ENCODE data around the gene HSPA9.

DNA sequence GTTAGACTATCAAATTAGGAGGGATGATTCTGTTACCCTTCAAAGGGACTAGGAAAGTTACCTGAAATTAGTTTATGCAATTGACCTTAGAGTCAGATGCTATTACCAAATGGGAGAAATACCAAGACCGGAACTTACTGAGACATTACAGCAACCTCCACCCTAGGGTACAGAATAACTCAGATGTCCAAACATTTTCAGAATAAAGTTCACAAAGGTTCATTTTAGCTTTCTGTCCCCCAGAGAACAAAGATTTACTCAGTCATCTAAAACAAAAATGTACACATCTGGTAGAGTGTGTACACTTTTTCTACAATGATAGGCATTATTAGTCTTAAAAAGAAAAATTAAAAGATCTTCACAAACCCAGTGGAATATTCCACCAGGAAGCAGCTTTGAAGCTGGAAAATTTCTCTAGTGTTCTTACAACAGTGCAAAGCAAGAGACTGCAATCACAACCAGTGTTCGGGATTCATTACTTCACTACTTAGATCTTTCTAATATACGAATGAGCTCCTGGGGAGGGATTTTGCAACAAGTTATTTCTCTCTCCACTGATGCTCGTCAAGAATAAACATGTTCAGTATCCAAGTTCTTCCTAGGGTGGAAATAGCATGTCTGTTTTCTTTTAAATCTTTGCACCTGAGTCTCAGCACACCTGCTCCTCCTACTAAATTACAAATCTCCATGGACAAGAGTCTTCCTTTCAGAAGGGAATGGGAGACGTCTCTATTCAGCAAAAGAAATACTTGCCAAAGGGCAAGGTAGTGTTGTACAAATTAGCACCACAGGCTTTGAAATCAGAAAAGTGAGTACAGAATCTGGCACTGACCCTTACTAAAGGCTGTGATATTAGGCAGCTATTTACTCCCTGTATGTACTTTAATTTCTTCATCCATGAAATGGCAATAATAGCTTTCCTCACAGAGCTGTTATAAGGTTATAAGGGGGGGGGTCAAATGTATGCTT lies 40.9 kb downstream of the HSPA9 start:
- TF ChIP-seq CREB1 (IDR thresholded peaks at IDR 0.05) = no peak
- no peak for TF ChIP-seq SIN3A (conservative IDR thresholded peaks at IDR 0.05 in 1 of 2, IDR thresholded peaks at IDR 0.05 in 1 of 2; ENCODE audit: low read depth in 1 of 2, low read length in 2 of 2)
- TF ChIP-seq, protein P1, sequence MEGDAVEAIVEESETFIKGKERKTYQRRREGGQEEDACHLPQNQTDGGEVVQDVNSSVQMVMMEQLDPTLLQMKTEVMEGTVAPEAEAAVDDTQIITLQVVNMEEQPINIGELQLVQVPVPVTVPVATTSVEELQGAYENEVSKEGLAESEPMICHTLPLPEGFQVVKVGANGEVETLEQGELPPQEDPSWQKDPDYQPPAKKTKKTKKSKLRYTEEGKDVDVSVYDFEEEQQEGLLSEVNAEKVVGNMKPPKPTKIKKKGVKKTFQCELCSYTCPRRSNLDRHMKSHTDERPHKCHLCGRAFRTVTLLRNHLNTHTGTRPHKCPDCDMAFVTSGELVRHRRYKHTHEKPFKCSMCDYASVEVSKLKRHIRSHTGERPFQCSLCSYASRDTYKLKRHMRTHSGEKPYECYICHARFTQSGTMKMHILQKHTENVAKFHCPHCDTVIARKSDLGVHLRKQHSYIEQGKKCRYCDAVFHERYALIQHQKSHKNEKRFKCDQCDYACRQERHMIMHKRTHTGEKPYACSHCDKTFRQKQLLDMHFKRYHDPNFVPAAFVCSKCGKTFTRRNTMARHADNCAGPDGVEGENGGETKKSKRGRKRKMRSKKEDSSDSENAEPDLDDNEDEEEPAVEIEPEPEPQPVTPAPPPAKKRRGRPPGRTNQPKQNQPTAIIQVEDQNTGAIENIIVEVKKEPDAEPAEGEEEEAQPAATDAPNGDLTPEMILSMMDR (IDR thresholded peaks at IDR 0.05; ENCODE audit: control extremely low read depth in 1 of 3, insufficient read depth in 1 of 3, low read depth in 1 of 3, low read length in 3 of 3) = no peak
- TF ChIP-seq RNF2 (IDR thresholded peaks at IDR 0.05; ENCODE audit: borderline replicate concordance, low read depth, low read length, missing control alignments, poor library complexity, severe bottlenecking) = no peak
- no peak for TF ChIP-seq SP1 (IDR thresholded peaks at IDR 0.05; ENCODE audit: low read depth, low read length)
- no peak for TF ChIP-seq EZH2 (IDR thresholded peaks at IDR 0.05; ENCODE audit: low read depth, low read length, severe bottlenecking)
- TF ChIP-seq HDAC6 (IDR thresholded peaks at IDR 0.05; ENCODE audit: low read depth, low read length) = no peak
- TF ChIP-seq TAF1 (IDR thresholded peaks at IDR 0.05; ENCODE audit: low read depth, low read length) = no peak
- TF ChIP-seq JUND (IDR thresholded peaks at IDR 0.05; ENCODE audit: low read length) = no peak
- TF ChIP-seq RAD21 (IDR thresholded peaks at IDR 0.05 in 1 of 2, conservative IDR thresholded peaks at IDR 0.05 in 1 of 2; ENCODE audit: low read depth in 2 of 2, low read length in 2 of 2) = no peak
- TF ChIP-seq POLR2A (IDR thresholded peaks at IDR 0.05; ENCODE audit: control extremely low read depth in 1 of 2, low read depth in 2 of 2, low read length in 2 of 2) = no peak
- no peak for TF ChIP-seq KDM1A (IDR thresholded peaks at IDR 0.05; ENCODE audit: borderline replicate concordance, low read length)
